HG03565 (cell line): ENCODE results near the gene STX1B.

Source experiments
- ATAC-seq: cut with Tn5 transposase; IDR thresholded peaks from one replicate; pipeline ENCODE4 v1.9.1; 2021; ENCODE audit warnings: mild to moderate bottlenecking, moderate library complexity; ENCODE audit not compliant: unreplicated experiment

Gene STX1B

GRCh38 chr16:30996985-30997724, 13.3 kb downstream of the STX1B start:
- ATAC-seq = peak; percentile 59

GRCh38 chr16:30996324-30996984, 14.0 kb downstream of the STX1B start:
- ATAC-seq = no peak

GRCh38 chr16:30995927-30996323, 14.5 kb downstream of the STX1B start:
- no peak for ATAC-seq

GRCh38 chr16:30992931-30993816, 17.3 kb downstream of the STX1B start:
- no peak for ATAC-seq

- no peak for ATAC-seq
Observed at GRCh38 chr16:30992276-30992780, 18.1 kb downstream of the STX1B start.

GRCh38 chr16:30991052-30991451, 19.4 kb downstream of the STX1B start:
- no peak for ATAC-seq

GRCh38 chr16:30990105-30990504, 20.3 kb downstream of the STX1B start:
- ATAC-seq = no peak

- no peak for ATAC-seq
Observed at GRCh38 chr16:30989469-30990047, 20.9 kb downstream of the STX1B start.

- ATAC-seq = no peak
Observed at GRCh38 chr16:30987581-30988190, 22.8 kb downstream of the STX1B start.

- ATAC-seq = no peak
Observed at GRCh38 chr16:30986129-30986991, 24.1 kb downstream of the STX1B start.

- ATAC-seq = no peak
Observed at GRCh38 chr16:30985401-30986128, 24.9 kb downstream of the STX1B start.

GRCh38 chr16:30984669-30985400, 25.6 kb downstream of the STX1B start, which contains the start of gene HSD3B7:
Gene HSD3B7, plus strand, starts transcription at chr16:30985207. Its CDS starts 452 bp downstream, at chr16:30985659.
- no peak for ATAC-seq

- ATAC-seq = no peak
Observed at GRCh38 chr16:30983898-30984610, 26.4 kb downstream of the STX1B start.

GRCh38 chr16:30983289-30983889, 27.0 kb downstream of the STX1B start:
- no peak for ATAC-seq

GRCh38 chr16:30982548-30983288, 27.7 kb downstream of the STX1B start:
- no peak for ATAC-seq

- no peak for ATAC-seq
Observed at GRCh38 chr16:30980959-30981358, 29.5 kb downstream of the STX1B start.
